Fibroblast of lung (primary cell): ENCODE measurements around the gene C1orf115.

Experiments
- CTCF ChIP-seq, 2 donors: IDR thresholded peaks in 1 of 2; conservative IDR thresholded peaks in 1 of 2; 1 replicate in 1 of 2; 2 replicates in 1 of 2; pipeline ENCODE4 v1.5.1; 2011 to 2012; ENCODE audit warnings: low read length in 2 of 2, control low read depth in 1 of 2, inconsistent platforms in 1 of 2, low read depth in 1 of 2, mild to moderate bottlenecking in 1 of 2
- EZH2 ChIP-seq: IDR thresholded peaks from 2 replicates; pipeline ENCODE4 v1.5.1; 2012; ENCODE audit warnings: low read length, control low read depth, mild to moderate bottlenecking; ENCODE audit errors: missing control alignments

GRCh38 chr1:220655509-220655908, 34.7 kb upstream of the C1orf115 start:
- TF ChIP-seq CTCF (conservative IDR thresholded peaks at IDR 0.05 in 1 of 2, IDR thresholded peaks at IDR 0.05 in 1 of 2; ENCODE audit: low read depth in 1 of 2, low read length in 2 of 2) (no peak), EZH2 (no peak)
